M059J (cell line): ENCODE measurements around the gene PSMD2. TPM values are rescaled to one million over a fixed set of nuclear protein-coding genes. Genes with fewer than 3 reads are reported as not detected.
"Not testable (repeated sequence)": the region's sequence is repeated elsewhere in the genome, so short reads cannot be mapped to it uniquely, and the experiment has no call there.

Experiments
- DNase-seq: peaks from one replicate; pipeline ENCODE4 v3.0.0-alpha.2; 2012; ENCODE audit warnings: low read depth
- total RNA-seq: library from RNA; depleted of rRNA; stranded (reverse); fragments of >200 nt; shearing (Covaris generic); gene quantifications from 2 replicates; pipeline ENCODE4 v1.2.3, GENCODE V29; 2014; rRNA removed

Gene PSMD2
- 902 and 1,026 TPM in 2 replicates for total RNA-seq

DNA sequence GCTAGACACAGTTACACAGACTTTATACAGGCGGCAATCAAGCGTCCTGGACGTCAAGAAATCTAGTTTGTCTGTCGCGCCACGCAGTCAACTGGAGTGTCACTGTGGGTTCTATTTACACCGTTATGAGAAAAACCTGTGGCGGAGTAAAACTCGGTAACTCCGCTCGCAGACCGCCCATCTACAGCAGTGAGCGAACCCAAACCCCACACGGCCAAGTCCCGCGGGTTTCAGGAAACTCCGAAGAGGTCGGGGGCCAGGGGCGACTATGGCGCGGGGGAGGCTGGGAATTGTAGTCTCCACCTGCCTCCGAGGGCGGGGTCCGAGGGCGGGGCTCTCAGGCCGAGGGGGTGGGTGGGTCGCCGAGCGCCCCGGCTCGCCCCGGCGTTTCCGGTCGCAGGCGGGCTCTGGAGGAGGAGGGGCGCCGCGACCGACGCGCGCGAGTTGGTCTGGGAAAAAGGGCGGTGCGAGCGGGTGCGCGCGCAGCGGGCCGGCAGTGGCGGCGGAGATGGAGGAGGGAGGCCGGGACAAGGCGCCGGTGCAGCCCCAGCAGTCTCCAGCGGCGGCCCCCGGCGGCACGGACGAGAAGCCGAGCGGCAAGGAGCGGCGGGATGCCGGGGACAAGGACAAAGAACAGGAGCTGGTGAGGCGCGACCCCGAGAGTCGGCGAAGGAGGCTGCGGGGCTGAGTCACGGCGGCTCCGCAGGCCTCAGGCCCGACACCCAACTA lies at the start of gene PSMD2:
TSS of gene PSMD2 (plus strand) at position 483 of the 729 bp plus-strand sequence. CDS start at position 509, 26 bp downstream.
- DNase-seq, result peak; percentile 96

DNA sequence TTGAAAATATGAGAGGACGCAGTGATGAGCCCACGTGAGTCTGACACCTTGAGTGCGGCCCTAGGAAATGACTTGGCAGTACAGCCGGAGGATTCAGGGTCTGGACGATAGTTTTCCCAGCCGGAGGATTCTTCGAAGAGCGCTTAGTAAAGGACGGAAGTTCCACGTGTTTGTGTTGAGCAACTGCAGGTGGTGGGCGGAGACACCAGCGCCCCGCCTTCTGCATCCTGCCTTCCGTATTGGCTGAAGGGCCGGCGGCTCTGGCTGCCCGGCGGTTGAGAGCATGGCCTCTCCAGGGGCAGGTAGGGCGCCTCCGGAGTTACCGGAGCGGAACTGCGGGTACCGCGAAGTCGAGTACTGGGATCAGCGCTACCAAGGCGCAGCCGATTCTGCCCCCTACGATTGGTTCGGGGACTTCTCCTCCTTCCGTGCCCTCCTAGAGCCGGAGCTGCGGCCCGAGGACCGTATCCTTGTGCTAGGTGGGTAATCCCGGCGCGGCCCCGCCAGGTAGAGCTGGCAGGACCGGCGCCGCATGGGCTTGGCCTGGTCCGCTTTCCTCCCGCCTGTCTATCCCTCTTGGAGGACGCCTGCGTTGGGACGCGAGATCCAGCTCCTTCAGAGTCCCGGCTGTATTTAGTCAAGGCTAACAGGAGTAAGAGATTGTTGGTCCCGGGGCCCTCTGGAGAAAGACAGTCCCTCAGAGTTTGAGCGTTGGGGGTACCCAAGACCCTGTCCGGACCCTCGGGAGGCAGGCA lies 49.5 kb upstream of the PSMD2 start, which contains the start of gene EEF1AKMT4:
TSS of gene EEF1AKMT4 (plus strand) at position 261 of the 755 bp plus-strand sequence. CDS start at position 284, 23 bp downstream.
- peak; percentile 99 for DNase-seq

DNA sequence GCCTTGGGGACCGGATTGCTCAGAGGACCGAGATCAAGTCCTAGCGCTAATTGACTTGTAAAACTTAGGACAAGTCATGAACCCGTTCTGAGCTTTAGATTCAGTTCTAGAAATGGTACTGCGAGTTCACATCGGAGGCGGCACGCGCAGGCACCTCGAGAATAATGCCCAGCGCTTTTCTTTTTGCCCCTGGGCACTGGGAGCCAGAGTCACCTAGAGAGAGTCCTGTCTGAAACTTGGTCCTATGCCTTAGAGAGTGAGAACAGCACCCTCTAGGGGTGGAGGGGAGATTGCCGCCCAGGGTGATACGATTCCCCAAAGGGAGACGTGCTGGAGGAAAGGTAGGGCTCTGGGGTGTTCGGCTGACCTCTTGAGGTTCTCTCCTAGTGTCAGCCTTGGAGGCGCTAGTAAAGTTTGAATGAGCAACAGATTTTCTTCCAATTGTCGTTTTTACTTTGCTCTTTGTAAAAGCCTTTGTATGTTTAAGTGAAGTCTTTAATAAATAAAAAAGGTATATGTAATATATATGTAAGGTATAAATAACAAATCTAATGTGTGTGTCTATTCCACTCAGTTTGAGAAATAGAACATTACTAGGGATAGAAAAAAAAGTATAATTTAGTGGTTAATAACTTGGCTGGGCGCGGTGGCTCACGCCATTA lies 48.7 kb upstream of the PSMD2 start:
- DNase-seq, result peak; percentile 94

DNA sequence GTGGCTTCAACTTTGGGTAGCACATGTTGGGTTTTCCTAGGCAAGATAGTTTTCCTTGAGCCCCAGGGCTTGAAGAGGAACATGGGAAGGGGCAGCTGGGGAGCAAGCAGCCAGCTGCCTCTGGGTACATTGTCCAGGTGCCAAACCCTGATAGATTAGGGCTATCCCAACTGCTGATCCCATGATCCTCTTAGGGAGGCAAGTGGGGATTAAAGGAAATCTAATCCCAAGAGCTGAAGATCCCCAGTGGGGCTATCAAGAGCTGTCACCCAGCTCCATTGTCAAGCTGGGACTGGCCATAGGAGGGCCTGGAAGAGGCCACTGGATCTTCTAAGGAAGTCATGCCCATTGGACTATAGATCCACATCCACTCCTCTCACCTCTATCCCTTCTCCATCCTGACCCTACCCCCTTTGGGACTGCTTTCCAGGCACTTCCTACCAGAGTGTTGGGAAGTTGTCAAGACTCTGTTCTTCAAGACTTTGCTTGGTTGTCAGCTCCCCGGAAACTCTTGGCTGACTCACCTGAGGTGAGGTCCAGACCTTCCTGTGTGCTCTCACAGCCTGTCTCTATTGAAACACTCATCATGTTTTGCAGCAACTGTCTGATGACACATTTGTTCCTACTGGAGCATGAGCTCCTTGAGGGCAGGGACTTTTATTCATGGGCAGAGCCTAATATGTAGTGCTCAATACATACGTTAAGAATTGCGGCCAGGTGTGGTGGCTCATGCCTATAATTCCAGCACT lies 43.6 kb upstream of the PSMD2 start:
- DNase-seq, result peak; percentile 46

DNA sequence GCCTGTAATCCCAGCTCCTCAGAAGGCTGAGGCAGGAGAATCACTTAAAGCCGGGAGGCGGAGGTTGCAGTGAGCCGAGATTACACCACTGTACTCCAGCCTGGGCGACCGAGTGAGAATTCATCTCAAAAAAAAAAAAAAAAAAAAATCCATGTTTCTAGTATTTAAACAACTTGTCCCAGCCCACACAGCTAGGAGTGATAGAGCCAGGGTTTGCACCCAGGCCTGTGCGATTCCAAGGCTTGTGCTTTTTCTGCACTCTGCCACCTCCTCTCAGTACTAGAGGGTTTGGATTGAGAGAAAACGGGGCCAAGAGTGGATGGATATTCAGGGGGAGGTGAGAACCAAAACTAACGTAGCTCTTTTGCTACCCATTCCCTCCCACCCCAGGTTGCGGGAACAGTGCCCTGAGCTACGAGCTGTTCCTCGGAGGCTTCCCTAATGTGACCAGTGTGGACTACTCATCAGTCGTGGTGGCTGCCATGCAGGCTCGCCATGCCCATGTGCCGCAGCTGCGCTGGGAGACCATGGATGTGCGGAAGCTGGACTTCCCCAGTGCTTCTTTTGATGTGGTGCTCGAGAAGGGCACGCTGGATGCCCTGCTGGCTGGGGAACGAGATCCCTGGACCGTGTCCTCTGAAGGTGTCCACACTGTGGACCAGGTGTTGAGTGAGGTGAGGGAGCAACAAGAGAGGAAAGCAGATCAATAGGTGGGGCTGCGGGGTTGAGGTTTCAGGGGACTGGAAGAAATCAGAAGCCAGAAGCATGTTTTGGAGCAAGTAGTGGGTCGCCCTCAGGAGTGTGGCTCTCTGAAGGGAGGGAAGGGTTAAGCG lies 41.7 kb upstream of the PSMD2 start:
- DNase-seq, result no peak

DNA sequence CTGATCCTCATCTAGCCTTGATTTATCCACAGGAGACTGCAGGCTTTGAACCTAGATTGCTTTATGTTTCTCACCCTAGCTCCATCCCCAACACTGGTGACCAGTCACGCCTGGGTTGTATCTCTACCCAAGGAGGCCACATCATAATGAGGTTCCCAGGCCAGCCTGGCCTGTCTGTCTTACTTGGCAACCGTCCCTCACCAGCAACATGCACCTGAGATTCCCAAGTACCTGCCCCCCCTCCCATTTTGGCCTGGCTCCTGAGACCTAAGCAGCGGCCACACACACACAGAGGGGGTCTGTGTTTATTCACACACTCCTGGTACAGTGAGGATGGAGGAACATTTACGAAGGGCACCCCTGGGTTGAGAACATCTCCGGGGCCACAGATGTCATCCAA lies 40.1 kb upstream of the PSMD2 start:
- DNase-seq, result no peak

DNA sequence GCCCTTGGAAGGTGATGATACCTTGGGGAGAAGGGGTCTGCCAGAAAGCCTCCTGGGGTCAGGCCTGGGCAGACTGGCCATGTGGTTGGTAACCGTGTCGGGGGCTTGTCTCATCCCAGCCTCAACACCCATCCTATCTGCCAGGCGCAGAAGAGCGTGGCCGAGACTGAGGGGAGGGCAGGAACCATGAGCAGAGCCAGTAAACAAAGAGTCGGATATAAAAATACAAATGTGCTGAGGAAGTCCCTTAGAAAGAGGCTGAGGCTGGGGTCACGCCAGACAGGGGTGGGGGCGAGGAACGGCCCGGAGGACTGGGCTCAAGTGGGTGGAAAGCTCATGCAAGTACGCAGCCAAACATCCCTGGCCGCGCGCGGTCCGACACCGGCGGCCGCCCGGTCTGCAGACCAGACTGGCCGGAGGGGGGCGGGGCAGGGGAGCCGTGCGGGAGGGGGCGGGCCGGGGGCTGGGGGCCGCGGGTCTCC lies 39.6 kb upstream of the PSMD2 start:
- DNase-seq, result no peak

DNA sequence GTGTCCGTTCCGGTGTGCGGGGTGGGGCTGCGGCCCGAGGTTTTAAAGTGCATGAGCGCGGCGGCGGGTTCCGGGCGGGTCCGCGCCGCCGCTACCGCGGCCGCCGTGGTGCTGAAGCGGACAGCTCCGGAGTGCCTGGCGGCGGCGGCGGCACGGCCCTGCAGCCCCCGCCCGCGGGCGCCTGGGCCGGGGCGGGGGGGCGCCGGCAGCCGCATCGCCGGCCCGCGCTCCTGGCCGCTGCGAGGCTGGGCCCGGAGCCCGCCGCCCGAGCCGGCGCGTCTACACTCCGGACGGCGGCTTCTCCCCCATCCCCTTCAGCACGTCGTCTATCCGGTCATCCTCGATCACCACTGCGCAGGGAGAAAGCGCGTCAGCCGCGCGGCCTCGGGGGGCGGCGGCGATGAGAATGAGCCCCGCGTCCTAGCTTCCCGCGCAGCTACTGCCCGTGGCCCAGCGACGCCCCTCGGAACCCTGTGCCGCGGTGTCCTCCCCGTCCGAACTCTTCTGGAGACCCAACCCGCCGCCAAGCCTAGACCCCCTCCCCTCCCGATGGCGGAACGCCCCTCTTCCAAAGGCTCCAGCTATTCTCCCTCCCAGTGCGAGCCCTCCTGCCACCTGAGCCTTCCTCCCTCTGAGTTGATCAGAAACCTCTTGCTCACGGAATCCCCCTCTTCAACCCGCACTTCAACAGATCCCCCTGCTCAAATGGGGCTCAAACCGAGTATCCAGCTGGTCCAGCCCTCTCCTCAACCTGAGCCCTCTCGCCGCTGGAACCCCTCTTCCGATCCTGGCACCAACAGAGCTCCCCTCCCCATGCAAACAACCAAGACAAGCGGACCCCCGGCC lies 38.9 kb upstream of the PSMD2 start:
- peak; percentile 45 for DNase-seq

DNA sequence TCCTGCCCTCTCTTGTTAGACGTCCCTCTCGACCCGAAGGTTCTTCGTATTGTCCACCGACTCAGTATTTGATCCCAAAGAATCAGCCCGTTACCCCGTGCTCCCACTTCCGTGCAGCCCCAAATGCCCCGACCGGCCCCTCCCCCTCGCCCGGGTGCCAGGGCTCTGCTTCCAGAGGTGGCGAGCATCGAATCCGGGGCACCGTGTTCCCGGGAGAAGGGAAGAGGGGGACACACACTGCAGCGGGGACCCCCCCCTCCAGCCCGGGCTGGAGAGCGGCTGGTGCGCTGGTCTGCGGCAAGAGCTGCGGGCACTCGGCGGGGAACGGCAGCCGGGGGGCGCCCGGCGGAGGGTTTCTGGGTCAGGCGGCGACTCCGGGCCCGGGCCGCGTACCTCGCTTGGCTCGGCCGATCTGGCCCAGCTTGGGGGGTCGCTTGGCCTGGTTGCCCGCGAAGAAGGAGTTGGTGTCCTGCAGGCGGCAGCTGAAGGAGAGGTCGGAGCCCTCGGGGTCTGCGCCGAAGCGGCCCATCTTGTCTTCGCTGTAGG lies 38.2 kb upstream of the PSMD2 start:
- no peak for DNase-seq

DNA sequence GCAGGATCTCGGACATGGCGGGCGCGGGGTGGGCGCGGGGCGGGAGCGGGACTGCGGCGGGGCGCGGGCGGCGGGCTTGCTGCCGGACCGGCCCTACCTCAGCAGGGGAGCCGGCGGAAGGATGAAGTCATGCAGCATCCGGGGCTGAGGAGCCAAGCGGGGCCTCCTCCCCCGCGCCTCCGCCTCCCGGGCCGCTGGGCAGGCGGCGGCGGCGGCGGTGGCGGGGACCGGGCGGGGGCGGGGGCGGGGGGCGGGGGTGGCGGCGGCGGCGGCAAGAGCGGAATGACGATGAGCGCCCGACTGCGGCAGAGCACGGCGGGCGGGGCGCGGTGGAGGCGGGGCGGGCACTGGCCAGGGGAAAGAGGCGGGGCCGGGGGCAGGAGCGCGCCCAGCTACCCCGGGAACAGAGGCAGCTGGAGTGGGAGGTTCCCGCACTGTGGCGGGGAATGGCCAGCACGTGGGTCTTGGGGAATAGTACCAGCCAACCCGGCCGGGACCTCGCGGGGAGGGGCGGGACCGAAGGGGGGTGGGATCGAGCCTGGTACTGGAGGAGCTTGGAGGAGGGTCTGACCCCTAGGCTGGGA lies 37.7 kb upstream of the PSMD2 start, which contains the start of gene CAMK2N2:
TSS of gene CAMK2N2 (minus strand) at position 284 of the 584 bp plus-strand sequence. CDS start at position 16, 268 bp downstream.
- DNase-seq, result peak; percentile 81

DNA sequence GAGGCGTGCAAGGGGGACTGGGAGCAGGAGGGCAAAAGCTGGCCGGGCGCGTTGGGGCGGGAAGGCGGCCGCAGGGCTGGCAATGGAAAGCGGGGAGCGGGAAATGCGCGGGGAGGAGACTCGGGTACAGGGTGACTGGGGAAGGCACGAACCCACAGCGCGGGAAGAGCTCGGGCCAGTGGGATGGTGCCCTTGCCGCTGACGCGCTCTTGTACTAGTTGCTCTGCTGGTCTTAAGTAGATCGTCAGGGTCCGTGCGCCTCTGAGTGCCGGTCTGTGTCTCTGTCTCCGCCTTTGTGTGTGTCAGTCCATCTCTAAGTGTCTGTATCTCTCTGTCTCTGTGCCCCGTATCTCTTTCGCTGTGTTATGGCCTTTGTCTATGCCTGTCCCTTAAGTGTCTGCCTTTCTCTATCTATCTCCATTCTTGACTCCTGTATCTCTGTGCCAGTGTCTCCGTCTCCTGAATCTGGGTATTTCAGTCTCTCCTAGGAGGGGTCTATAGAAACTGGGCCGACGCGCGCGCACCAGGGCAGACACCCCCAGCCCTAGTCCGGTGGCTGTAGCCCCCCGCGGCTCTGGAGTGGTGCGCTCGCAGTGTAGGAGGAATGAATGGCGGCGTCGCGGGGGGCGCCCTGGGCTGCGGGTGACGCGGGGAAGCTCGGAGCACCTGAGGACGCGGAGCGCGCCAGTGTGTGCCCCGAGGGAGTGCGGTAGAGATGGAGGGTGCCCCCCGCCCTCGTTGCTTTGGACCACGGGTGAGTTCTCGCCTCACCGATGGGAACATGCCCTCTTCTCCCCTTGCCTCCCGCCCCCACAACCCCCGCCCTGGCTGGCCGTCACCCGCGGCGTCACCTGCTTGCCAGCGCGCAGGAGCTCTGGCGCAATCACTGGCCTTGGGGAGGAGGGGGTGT lies 36.9 kb upstream of the PSMD2 start:
- peak; percentile 68 for DNase-seq

DNA sequence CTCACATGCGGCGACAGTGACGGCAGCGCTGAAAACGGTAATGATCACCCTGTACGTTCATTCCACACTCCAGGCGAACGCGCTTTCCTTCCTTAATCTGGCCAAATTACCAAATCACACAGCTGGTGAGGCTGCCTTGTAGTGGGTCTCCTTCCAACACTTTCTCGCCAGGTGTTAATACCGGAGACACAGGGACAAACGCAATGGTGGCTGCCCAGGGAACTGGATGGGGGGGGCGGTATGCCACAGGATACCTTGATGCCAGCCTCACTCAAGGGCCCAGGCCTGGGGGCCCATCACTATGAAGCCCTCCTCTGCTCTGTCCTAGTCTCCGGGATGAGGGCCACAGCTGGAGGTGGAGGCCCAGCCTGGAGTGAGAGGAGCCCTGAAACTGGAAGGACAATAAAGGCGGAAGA lies 36.3 kb upstream of the PSMD2 start:
- DNase-seq, result no peak

DNA sequence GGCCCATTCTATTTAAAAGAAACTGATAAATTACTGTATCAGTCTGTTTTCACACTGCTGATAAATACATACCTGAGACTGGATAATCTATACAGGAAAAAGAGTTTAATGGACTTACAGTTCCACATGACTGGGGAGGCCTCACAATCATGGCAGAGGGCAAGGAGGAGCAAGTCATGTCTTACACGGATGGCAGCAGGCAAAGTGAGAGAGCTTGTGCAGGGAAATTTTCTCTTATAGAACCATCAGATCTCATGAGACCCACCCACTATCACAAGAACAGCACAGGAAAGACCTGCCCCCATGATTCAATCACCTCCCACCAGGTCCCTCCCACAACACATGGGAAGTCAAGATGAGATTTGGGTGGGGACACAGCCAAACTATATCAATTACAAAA lies 31.8 kb upstream of the PSMD2 start:
- not testable (repeated sequence) for DNase-seq

DNA sequence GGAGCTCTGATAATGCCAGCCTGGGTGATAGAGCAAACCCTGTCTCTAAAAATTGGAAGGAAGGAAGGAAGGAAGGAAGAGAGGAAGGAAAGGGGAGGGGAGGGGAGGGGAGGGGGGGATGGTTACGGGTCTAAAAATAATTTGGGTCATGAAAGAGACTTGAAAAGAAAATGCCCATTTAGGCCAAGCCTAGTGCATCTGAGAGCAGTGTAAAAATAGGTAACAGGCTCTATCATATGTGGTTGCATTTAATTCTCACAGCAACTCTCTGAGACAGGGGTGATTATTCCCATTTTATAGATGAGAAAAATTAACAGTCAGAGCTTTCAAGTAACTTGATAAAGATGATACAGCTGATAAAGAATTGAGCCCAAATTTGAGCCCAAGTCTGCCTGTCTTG lies 26.8 kb upstream of the PSMD2 start:
- no peak for DNase-seq

DNA sequence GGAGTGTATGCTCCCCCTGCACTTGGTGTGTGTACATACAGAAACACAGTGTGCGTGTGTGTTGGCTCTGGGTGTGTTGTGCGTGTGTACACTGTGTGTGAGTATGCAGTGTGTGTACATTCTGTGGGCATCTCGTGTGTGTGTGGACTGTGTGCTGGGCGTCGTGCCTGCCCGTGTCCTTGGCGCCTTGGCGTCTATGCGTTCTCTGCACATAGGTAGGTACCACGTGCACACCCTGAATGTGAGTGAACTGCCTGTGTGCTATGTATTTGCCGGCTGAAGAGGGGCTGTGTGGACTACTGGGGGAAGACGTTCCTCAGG lies 23.7 kb upstream of the PSMD2 start:
- no peak for DNase-seq

DNA sequence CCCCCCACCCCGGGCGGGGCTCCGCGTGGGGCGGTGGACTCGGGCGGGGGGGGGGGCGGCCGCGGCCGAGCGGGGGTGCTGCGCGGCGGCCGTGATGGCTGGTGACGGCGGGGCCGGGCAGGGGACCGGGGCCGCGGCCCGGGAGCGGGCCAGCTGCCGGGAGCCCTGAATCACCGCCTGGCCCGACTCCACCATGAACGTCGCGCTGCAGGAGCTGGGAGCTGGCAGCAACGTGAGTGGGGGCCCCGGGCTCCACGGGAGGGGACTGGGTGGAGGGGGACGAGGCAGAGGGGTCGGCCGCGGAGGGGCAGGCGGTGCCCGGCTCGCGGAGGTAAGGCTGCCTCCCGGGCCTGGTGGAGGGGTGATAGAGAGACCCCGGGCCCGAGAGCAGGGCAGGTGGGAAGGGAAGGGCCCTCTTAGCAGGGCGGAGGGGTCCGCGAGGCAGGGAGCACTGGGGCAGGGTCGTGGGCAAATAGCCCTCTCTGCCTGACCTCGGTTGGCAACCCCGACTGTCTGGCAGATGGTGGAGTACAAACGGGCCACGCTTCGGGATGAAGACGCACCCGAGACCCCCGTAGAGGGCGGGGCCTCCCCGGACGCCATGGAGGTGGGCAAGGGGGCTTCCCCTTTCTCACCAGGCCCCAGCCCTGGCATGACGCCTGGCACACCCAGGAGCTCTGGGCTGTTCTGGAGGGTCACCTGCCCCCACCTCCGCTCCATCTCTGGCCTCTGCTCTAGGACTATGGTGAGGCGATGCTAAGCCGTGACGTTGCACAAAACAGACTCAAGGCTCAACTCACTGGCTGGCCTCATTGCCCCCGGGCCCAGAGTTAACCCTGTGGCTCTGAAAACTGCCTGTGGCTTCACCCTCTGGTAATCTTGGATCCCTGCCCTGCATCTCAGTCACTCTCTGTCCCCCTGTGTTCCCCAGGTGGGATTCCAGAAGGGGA lies 22.8 kb upstream of the PSMD2 start, which contains the start of gene ECE2:
TSS of gene ECE2 (plus strand) at position 62 of the 950 bp plus-strand sequence. CDS start at position 194, 132 bp downstream.
- DNase-seq, result no peak

DNA sequence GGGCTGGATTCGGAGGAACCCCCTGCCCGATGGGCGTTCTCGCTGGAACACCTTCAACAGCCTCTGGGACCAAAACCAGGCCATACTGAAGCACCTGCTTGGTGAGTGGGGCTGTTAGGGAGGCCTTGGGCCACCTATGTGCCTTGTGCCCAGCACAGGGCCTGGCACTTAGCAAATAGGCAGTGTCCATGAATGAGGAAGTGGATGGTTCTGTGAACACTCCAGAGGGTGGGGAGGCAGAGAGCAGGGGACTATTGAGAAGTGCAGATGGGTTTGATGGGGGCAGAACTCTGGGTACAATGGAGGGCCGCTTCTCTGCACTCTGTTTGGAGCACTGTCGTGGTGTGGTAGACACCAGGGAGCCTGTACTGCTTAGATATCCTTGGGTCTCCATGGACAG lies 21.7 kb upstream of the PSMD2 start:
- DNase-seq, result no peak
